ENCODE data around the gene HDAC1.

Gene HDAC1

GRCh38 chr1:32367912-32368635 is 76.2 kb downstream of the HDAC1 start:
- ChIA-PET CTCF (interaction anchor here (1.3 kb wide), 1 partner anchor 12 kb away, joined by 3 read pairs; no protein-coding TSS in a partner anchor), POLR2A (no interaction called here)
- no peak for TF ChIP-seq CTCF (IDR thresholded peaks at IDR 0.05; ENCODE audit: control extremely low read depth, extremely low read depth, low read depth, missing control alignments)
- no peak for DNase-seq (ENCODE audit: extremely low spot score)

GRCh38 chr1:32372149-32372756 is 80.4 kb downstream of the HDAC1 start:
- ChIA-PET POLR2A (interaction anchor here (0.7 to 1.8 kb wide), 2 partner anchors 10 to 37 kb away, joined by 5 to 10 read pairs; partner anchors contain the start of gene MARCKSL1), CTCF (interaction anchor here (0.8 to 1.9 kb wide), 8 partner anchors 12 to 157 kb away, joined by 3 to 5 read pairs (median 4); partner anchors contain the start of gene BSDC1)
- peak; percentile 17 for TF ChIP-seq CTCF (IDR thresholded peaks at IDR 0.05; ENCODE audit: control extremely low read depth, extremely low read depth, low read depth, missing control alignments)
- DNase-seq (ENCODE audit: extremely low spot score): peak; percentile 42

GRCh38 chr1:32373996-32374592 is 82.2 kb downstream of the HDAC1 start:
- CTCF ChIA-PET: interaction anchor here (1.3 to 1.4 kb wide), 2 partner anchors 26 to 126 kb away, joined by 3 to 4 read pairs; no protein-coding TSS in a partner anchor
- no peak for TF ChIP-seq CTCF (IDR thresholded peaks at IDR 0.05; ENCODE audit: control extremely low read depth, extremely low read depth, low read depth, missing control alignments)
- POLR2A ChIA-PET: no interaction called here
- no peak for DNase-seq (ENCODE audit: extremely low spot score)

- TF ChIP-seq CTCF (IDR thresholded peaks at IDR 0.05; ENCODE audit: control extremely low read depth, extremely low read depth, low read depth, missing control alignments): no peak
- POLR2A ChIA-PET: interaction anchor here (1.4 kb wide), 1 partner anchor 40 kb away, joined by 6 read pairs; the partner anchor contains the start of gene MARCKSL1
- CTCF ChIA-PET: interaction anchor here (1.1 to 2.1 kb wide), 5 partner anchors 10 to 161 kb away, joined by 3 to 9 read pairs (median 4); partner anchors contain the start of gene BSDC1
- no peak for DNase-seq (ENCODE audit: extremely low spot score)
Measured at GRCh38 chr1:32376199-32376598, 84.3 kb downstream of the HDAC1 start.

- DNase-seq (ENCODE audit: extremely low spot score): no peak
- ChIA-PET POLR2A (interaction anchor here (0.6 to 1.4 kb wide), 3 partner anchors 41 to 338 kb away, joined by 5 to 6 read pairs (median 5); partner anchors contain the start of gene MARCKSL1), CTCF (interaction anchor here (0.7 to 2.1 kb wide), 8 partner anchors 9 to 162 kb away, joined by 3 to 9 read pairs (median 4); partner anchors contain the start of gene BSDC1)
- TF ChIP-seq CTCF (IDR thresholded peaks at IDR 0.05; ENCODE audit: control extremely low read depth, extremely low read depth, low read depth, missing control alignments): no peak
Measured at GRCh38 chr1:32377541-32378220, 85.8 kb downstream of the HDAC1 start.

- ChIA-PET CTCF (interaction anchor here (1.2 to 1.4 kb wide), 2 partner anchors 12 to 21 kb away, joined by 3 read pairs; no protein-coding TSS in a partner anchor), POLR2A (no interaction called here)
- no peak for DNase-seq (ENCODE audit: extremely low spot score)
- no peak for TF ChIP-seq CTCF (IDR thresholded peaks at IDR 0.05; ENCODE audit: control extremely low read depth, extremely low read depth, low read depth, missing control alignments)
Measured at GRCh38 chr1:32380057-32380456, 88.2 kb downstream of the HDAC1 start.
